Uterus (tissue), 2 donors: ENCODE data around the gene METTL24.

Experiments
- POLR2A ChIP-seq, 2 donors: fragments of 450-650 bp; IDR thresholded peaks; one replicate each; pipeline ENCODE4 v1.6.1; 2016; ENCODE audit warnings: antibody characterized with exemption in 2 of 2, mild to moderate bottlenecking in 1 of 2, moderate library complexity in 1 of 2
- TF ChIP-seq, protein P1 (sequence below), 4 experiments: fragments of 200-600 bp in 2 of 4; fragments of 450-650 bp in 2 of 4; sonication (generic) in 2 of 4; IDR thresholded peaks; one replicate each; pipeline ENCODE4 v1.5.1; 2016 to 2019; ENCODE audit warnings: antibody characterized with exemption in 4 of 4, mild to moderate bottlenecking in 2 of 4, moderate library complexity in 1 of 4

DNA sequence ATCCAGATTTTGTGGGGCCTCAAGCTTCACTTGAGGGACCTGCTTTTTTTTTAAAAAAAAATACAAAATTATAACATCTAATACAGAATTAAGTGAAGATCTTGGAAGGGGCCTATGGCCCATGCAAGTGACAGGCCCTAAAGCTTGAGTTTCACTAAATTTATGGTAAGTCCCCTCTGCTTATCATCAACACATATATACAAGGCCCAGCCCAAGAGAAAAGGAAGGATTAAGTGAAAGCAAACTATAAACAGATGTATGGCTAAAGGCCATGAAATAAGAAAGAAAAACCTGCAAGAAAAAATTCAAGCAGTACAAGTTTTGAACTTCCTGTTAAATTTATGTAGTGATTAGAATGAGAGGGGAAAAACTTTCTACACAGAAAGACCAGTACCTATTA is 91.2 kb downstream of the METTL24 start:
- TF ChIP-seq, protein P1, sequence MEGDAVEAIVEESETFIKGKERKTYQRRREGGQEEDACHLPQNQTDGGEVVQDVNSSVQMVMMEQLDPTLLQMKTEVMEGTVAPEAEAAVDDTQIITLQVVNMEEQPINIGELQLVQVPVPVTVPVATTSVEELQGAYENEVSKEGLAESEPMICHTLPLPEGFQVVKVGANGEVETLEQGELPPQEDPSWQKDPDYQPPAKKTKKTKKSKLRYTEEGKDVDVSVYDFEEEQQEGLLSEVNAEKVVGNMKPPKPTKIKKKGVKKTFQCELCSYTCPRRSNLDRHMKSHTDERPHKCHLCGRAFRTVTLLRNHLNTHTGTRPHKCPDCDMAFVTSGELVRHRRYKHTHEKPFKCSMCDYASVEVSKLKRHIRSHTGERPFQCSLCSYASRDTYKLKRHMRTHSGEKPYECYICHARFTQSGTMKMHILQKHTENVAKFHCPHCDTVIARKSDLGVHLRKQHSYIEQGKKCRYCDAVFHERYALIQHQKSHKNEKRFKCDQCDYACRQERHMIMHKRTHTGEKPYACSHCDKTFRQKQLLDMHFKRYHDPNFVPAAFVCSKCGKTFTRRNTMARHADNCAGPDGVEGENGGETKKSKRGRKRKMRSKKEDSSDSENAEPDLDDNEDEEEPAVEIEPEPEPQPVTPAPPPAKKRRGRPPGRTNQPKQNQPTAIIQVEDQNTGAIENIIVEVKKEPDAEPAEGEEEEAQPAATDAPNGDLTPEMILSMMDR (IDR thresholded peaks at IDR 0.05) = no peak
- no peak for TF ChIP-seq POLR2A (IDR thresholded peaks at IDR 0.05)
